Calu3 (cell line): ENCODE results near the gene PRXL2A. TPM values are rescaled to one million over a fixed set of nuclear protein-coding genes. Genes with fewer than 3 reads are reported as not detected.

ENCODE experiments used
- BruUV-seq: library from RNA; stranded (reverse); fragments of 400-500 nt; replicated peaks from 2 replicates; lab custom pipeline; 2021; lab: Mats Ljungman, UMichigan
- CTCF ChIA-PET: fragments of 300-600 bp; sonication (Branson Sonifier 250); formaldehyde crosslinking; loops from one replicate; lab custom pipeline; 2022; ENCODE audit warnings: antibody characterized with exemption; lab: Charles Lee
- DNase-seq: peaks from one replicate; pipeline ENCODE4 v3.0.0; 2022
- H3K27ac Mint-ChIP-seq: one replicate; pipeline ENCODE4 v1.8.0; 2022; ENCODE audit warnings: mixed read lengths; ENCODE audit not compliant: unreplicated experiment
- H3K27me3 Mint-ChIP-seq: one replicate; pipeline ENCODE4 v1.8.0; 2022; ENCODE audit warnings: mixed read lengths; ENCODE audit not compliant: unreplicated experiment
- H3K36me3 Mint-ChIP-seq: one replicate; pipeline ENCODE4 v1.8.0; 2022; ENCODE audit warnings: mild to moderate bottlenecking, moderate library complexity, mixed read lengths; ENCODE audit not compliant: insufficient read depth, unreplicated experiment
- H3K4me1 Mint-ChIP-seq: one replicate; pipeline ENCODE4 v1.8.0; 2022; ENCODE audit warnings: mild to moderate bottlenecking, low read depth, mixed read lengths; ENCODE audit not compliant: unreplicated experiment
- H3K4me3 Mint-ChIP-seq: one replicate; pipeline ENCODE4 v1.8.0; 2022; ENCODE audit warnings: mild to moderate bottlenecking, low read depth, moderate library complexity, mixed read lengths; ENCODE audit not compliant: unreplicated experiment
- H3K9me3 Mint-ChIP-seq: one replicate; pipeline ENCODE4 v1.8.0; 2022; ENCODE audit warnings: low read depth, mixed read lengths; ENCODE audit not compliant: unreplicated experiment
- CTCF ChIP-seq: fragments of 200-600 bp; IDR thresholded peaks from one replicate; pipeline ENCODE4 v1.8.0; 2022; ENCODE audit warnings: antibody characterized with exemption; ENCODE audit not compliant: unreplicated experiment
- intact Hi-C: fragments of 100-400 bp; cut with micrococcal nuclease; formaldehyde crosslinking; loops from one replicate; pipeline ENCODE4 v1.10.0; 2022; ENCODE audit not compliant: unreplicated experiment
- total RNA-seq: library from RNA; stranded (reverse); gene quantifications from 2 replicates; pipeline ENCODE4 v1.2.3, GENCODE V29; 2022

Gene PRXL2A
- total RNA-seq, 1 experiment from 2014 or later = 67.2 TPM

- no peak for TF ChIP-seq CTCF
- peaks cover 31% of the 10 kb centered on the region for H3K4me1 Mint-ChIP-seq
- H3K9me3 Mint-ChIP-seq = no peaks in the 10 kb centered on the region
- DNase-seq = no peak
- peaks cover 3% of the 10 kb centered on the region for H3K36me3 Mint-ChIP-seq
- BruUV-seq = no TSS peak
- H3K4me3 Mint-ChIP-seq = no peak overlapping the region
- no peak overlapping the region for H3K27ac Mint-ChIP-seq
- H3K27me3 Mint-ChIP-seq = peaks cover 20% of the 10 kb centered on the region
- intact Hi-C loops = no loop called here
- CTCF ChIA-PET = interaction anchor here (0.7 to 7.9 kb wide), 2 partner anchors 11 to 57 kb away, joined by 3 to 116 read pairs; no protein-coding TSS in a partner anchor
Observed at GRCh38 chr10:80448209-80448942, 40.0 kb downstream of the PRXL2A start.

GRCh38 chr10:80449520-80449919 lies 41.2 kb downstream of the PRXL2A start:
- Mint-ChIP-seq H3K9me3 (no peaks in the 10 kb centered on the region), H3K36me3 (peaks cover 9% of the 10 kb centered on the region), H3K4me1 (peaks cover 21% of the 10 kb centered on the region), H3K27ac (no peak overlapping the region), H3K4me3 (no peak overlapping the region), H3K27me3 (peaks cover 20% of the 10 kb centered on the region)
- CTCF ChIA-PET = interaction anchor here (1.0 to 7.9 kb wide), 2 partner anchors 56 to 213 kb away, joined by 3 to 116 read pairs; no protein-coding TSS in a partner anchor
- BruUV-seq = no TSS peak
- TF ChIP-seq CTCF = no peak
- DNase-seq = no peak
- intact Hi-C loops = no loop called here

- Mint-ChIP-seq H3K9me3 (no peaks in the 10 kb centered on the region), H3K36me3 (peaks cover 25% of the 10 kb centered on the region), H3K27me3 (peaks cover 19% of the 10 kb centered on the region), H3K4me1 (peaks cover 21% of the 10 kb centered on the region), H3K27ac (no peak overlapping the region), H3K4me3 (no peak overlapping the region)
- no peak for TF ChIP-seq CTCF
- no peak for DNase-seq
- no TSS peak for BruUV-seq
- intact Hi-C loops = no loop called here
- CTCF ChIA-PET = interaction anchor here (0.5 to 1.7 kb wide), 3 partner anchors 9 to 1460 kb away, joined by 3 to 4 read pairs (median 4); no protein-coding TSS in a partner anchor
Observed at GRCh38 chr10:80451132-80451531, 42.8 kb downstream of the PRXL2A start.

- CTCF ChIA-PET = interaction anchor here (0.8 to 1.7 kb wide), 3 partner anchors 9 to 1065 kb away, joined by 3 to 4 read pairs (median 4); no protein-coding TSS in a partner anchor
- peaks cover 15% of the 10 kb centered on the region for H3K4me1 Mint-ChIP-seq
- intact Hi-C loops = no loop called here
- TF ChIP-seq CTCF = no peak
- H3K4me3 Mint-ChIP-seq = no peak overlapping the region
- DNase-seq = no peak
- no peaks in the 10 kb centered on the region for H3K9me3 Mint-ChIP-seq
- no TSS peak for BruUV-seq
- peaks cover 27% of the 10 kb centered on the region for H3K36me3 Mint-ChIP-seq
- peaks cover 9% of the 10 kb centered on the region for H3K27me3 Mint-ChIP-seq
- no peak overlapping the region for H3K27ac Mint-ChIP-seq
Observed at GRCh38 chr10:80452069-80452468, 43.7 kb downstream of the PRXL2A start.
